Neuronal stem cell (in vitro differentiated cells): Measurements from ENCODE around the gene NAP1L1.

Experiments
- DNase-seq: peaks from one replicate; pipeline ENCODE4 v3.0.0-alpha.2; 2013; ENCODE audit warnings: low spot score
- H2AFZ ChIP-seq: one replicate; pipeline ENCODE4 v1.6.1; 2013; ENCODE audit warnings: mild to moderate bottlenecking, low read length, inconsistent platforms
- H2AK5ac ChIP-seq: 2 replicates; pipeline ENCODE4 v1.6.1; 2013; ENCODE audit warnings: low read depth, mild to moderate bottlenecking, inconsistent platforms, low read length, moderate library complexity, mixed read lengths
- H2BK120ac ChIP-seq: 2 replicates; pipeline ENCODE4 v1.6.1; 2013; ENCODE audit warnings: low read depth, mild to moderate bottlenecking, inconsistent platforms, low read length, moderate library complexity, mixed read lengths
- H2BK12ac ChIP-seq: one replicate; pipeline ENCODE4 v1.6.1; 2013; ENCODE audit warnings: low read length, inconsistent platforms
- H2BK15ac ChIP-seq: 2 replicates; pipeline ENCODE4 v1.6.1; 2013; ENCODE audit warnings: mild to moderate bottlenecking, low read length, inconsistent platforms, mixed read lengths
- H2BK5ac ChIP-seq: one replicate; pipeline ENCODE4 v1.6.1; 2013; ENCODE audit warnings: inconsistent platforms, mild to moderate bottlenecking, low read length, moderate library complexity
- H3K14ac ChIP-seq: one replicate; pipeline ENCODE4 v1.6.1; 2013; ENCODE audit warnings: low read length, inconsistent platforms
- H3K18ac ChIP-seq: 2 replicates; pipeline ENCODE4 v1.6.1; 2013; ENCODE audit warnings: low read length, inconsistent platforms
- H3K23ac ChIP-seq: 2 replicates; pipeline ENCODE4 v1.6.1; 2013; ENCODE audit warnings: low read depth, mild to moderate bottlenecking, mixed read lengths, low read length, inconsistent platforms; ENCODE audit not compliant: poor library complexity
- H3K27ac ChIP-seq: replicated peaks from 3 replicates; pipeline ENCODE4 v1.5.1; 2013; ENCODE audit warnings: low read length, inconsistent platforms
- H3K27me3 ChIP-seq, 3 experiments: 2 replicates each; pipeline ENCODE4 v1.6.1; 2013; ENCODE audit warnings: low read length in 3 of 3, mild to moderate bottlenecking in 2 of 3, inconsistent platforms in 1 of 3, low read depth in 1 of 3, mixed read lengths in 1 of 3, moderate library complexity in 1 of 3; ENCODE audit not compliant: control insufficient read depth in 3 of 3, insufficient read depth in 3 of 3
- H3K36me3 ChIP-seq, 2 donors: replicated peaks in 1 of 2; 2 replicates each; pipeline ENCODE4 v1.6.1; 2013; ENCODE audit warnings: low read length in 2 of 2; ENCODE audit not compliant: control insufficient read depth in 2 of 2, insufficient read depth in 2 of 2
- H3K4ac ChIP-seq: 2 replicates; pipeline ENCODE4 v1.6.1; 2013; ENCODE audit warnings: inconsistent platforms, mild to moderate bottlenecking, low read length, moderate library complexity
- H3K4me1 ChIP-seq, 2 donors: 1 replicate in 1 of 2; 2 replicates in 1 of 2; pipeline ENCODE4 v1.6.1; 2013; ENCODE audit warnings: low read length in 2 of 2, low read depth in 1 of 2; ENCODE audit not compliant: control insufficient read depth in 2 of 2, insufficient read depth in 1 of 2
- H3K4me2 ChIP-seq: one replicate; pipeline ENCODE4 v1.6.1; 2013; ENCODE audit warnings: mild to moderate bottlenecking, low read length, inconsistent platforms; ENCODE audit not compliant: insufficient read depth, poor library complexity, severe bottlenecking
- H3K4me3 ChIP-seq, 2 donors: 2 replicates each; pipeline ENCODE4 v1.5.1; 2013; ENCODE audit warnings: low read length in 2 of 2, mild to moderate bottlenecking in 2 of 2, inconsistent platforms in 1 of 2, moderate library complexity in 1 of 2
- H3K79me1 ChIP-seq: one replicate; pipeline ENCODE4 v1.6.1; 2013; ENCODE audit warnings: low read depth, mild to moderate bottlenecking, inconsistent platforms, low read length, moderate library complexity
- H3K9ac ChIP-seq: one replicate; pipeline ENCODE4 v1.6.1; 2013; ENCODE audit warnings: mild to moderate bottlenecking, low read depth, low read length, inconsistent platforms; ENCODE audit not compliant: poor library complexity
- H3K9me3 ChIP-seq, 2 donors: replicated peaks in 1 of 2; 2 replicates each; pipeline versions ENCODE3 to v1.6.1; 2013; ENCODE audit warnings: low read length in 2 of 2, mild to moderate bottlenecking in 2 of 2, inconsistent platforms in 1 of 2, low read depth in 1 of 2, mixed read lengths in 1 of 2, moderate library complexity in 1 of 2; ENCODE audit not compliant: control insufficient read depth in 2 of 2, insufficient read depth in 1 of 2
- H4K8ac ChIP-seq: one replicate; pipeline ENCODE4 v1.6.1; 2013; ENCODE audit warnings: low read depth, mild to moderate bottlenecking, inconsistent platforms, low read length, moderate library complexity
- H4K91ac ChIP-seq: one replicate; pipeline ENCODE4 v1.6.1; 2013; ENCODE audit warnings: low read length, low read depth, mild to moderate bottlenecking, inconsistent platforms; ENCODE audit not compliant: poor library complexity
- WGBS, 2 donors: extraction: QIAGEN DNeasy Blood & Tissue Kit; methylation state at CpG; one replicate each; pipeline ENCODE4 v1.1.7; 2013; ENCODE audit warnings: missing lambda C conversion rate in 2 of 2, mixed read lengths in 1 of 2; ENCODE audit not compliant: insufficient read length in 2 of 2, insufficient replicate concordance in 1 of 2; ENCODE audit errors: extremely low coverage in 2 of 2; 5-methylcytosine and 5-hydroxymethylcytosine counted together

Gene NAP1L1

GRCh38 chr12:76123259-76124212 lies 39.1 kb upstream of the NAP1L1 start:
- Histone ChIP-seq H2BK5ac (no peak overlapping the region), H3K27ac (no peak overlapping the region), H2BK15ac (no peak overlapping the region), H3K36me3 (no peaks in the 10 kb centered on the region), H3K14ac (no peak overlapping the region), H2BK120ac (no peak overlapping the region), H3K18ac (no peak overlapping the region), H3K4me3 (no peak overlapping the region), H3K4me1 (no peaks in the 10 kb centered on the region), H3K4me2 (no peak overlapping the region), H3K9me3 (no peaks in the 10 kb centered on the region), H3K9ac (no peak overlapping the region), H2BK12ac (no peak overlapping the region), H3K4ac (no peak overlapping the region), H3K23ac (no peak overlapping the region), H3K79me1 (no peaks in the 10 kb centered on the region), H2AFZ (no peak overlapping the region), H2AK5ac (no peak overlapping the region), H4K8ac (no peak overlapping the region), H3K27me3 (no peaks in the 10 kb centered on the region), H4K91ac (no peak overlapping the region)
- no peak for DNase-seq
- no CpG with 5 or more reads among the region's 4 CpGs for WGBS, 2 donors

- H3K9me3 ChIP-seq: no peaks in the 10 kb centered on the region
- no peaks in the 10 kb centered on the region for H3K4me1 ChIP-seq
- H2BK120ac ChIP-seq: no peak overlapping the region
- H3K4me3 ChIP-seq: no peak overlapping the region
- no peaks in the 10 kb centered on the region for H3K36me3 ChIP-seq
- no CpG with 5 or more reads among the region's 6 CpGs for WGBS, 2 donors
- no peak for DNase-seq
- H4K91ac ChIP-seq: no peak overlapping the region
- H3K9ac ChIP-seq: no peak overlapping the region
- no peak overlapping the region for H2AFZ ChIP-seq
- no peaks in the 10 kb centered on the region for H3K79me1 ChIP-seq
- no peak overlapping the region for H3K27ac ChIP-seq
- H3K4me2 ChIP-seq: no peak overlapping the region
- H3K27me3 ChIP-seq: no peaks in the 10 kb centered on the region
- H4K8ac ChIP-seq: no peak overlapping the region
- no peak overlapping the region for H2AK5ac ChIP-seq
- H3K18ac ChIP-seq: no peak overlapping the region
- H3K14ac ChIP-seq: no peak overlapping the region
- no peak overlapping the region for H3K4ac ChIP-seq
- H2BK15ac ChIP-seq: no peak overlapping the region
- no peak overlapping the region for H3K23ac ChIP-seq
- no peak overlapping the region for H2BK12ac ChIP-seq
- H2BK5ac ChIP-seq: no peak overlapping the region
Observed at GRCh38 chr12:76119887-76120286, 35.4 kb upstream of the NAP1L1 start.

- H2BK120ac ChIP-seq: no peak overlapping the region
- H3K27me3 ChIP-seq: no peaks in the 10 kb centered on the region
- no peak overlapping the region for H4K91ac ChIP-seq
- no peak overlapping the region for H2AFZ ChIP-seq
- no peak overlapping the region for H3K9ac ChIP-seq
- no peak overlapping the region for H3K4me3 ChIP-seq
- no peak overlapping the region for H3K18ac ChIP-seq
- H3K9me3 ChIP-seq: no peaks in the 10 kb centered on the region
- no peak for DNase-seq
- no peak overlapping the region for H3K14ac ChIP-seq
- no peaks in the 10 kb centered on the region for H3K79me1 ChIP-seq
- H3K4me2 ChIP-seq: no peak overlapping the region
- no peak overlapping the region for H2AK5ac ChIP-seq
- no peak overlapping the region for H3K27ac ChIP-seq
- no peaks in the 10 kb centered on the region for H3K36me3 ChIP-seq
- no peak overlapping the region for H2BK12ac ChIP-seq
- no peak overlapping the region for H3K23ac ChIP-seq
- no CpG with 5 or more reads among the region's 2 CpGs for WGBS, 2 donors
- no peak overlapping the region for H2BK5ac ChIP-seq
- no peak overlapping the region for H2BK15ac ChIP-seq
- no peak overlapping the region for H3K4ac ChIP-seq
- no peaks in the 10 kb centered on the region for H3K4me1 ChIP-seq
- H4K8ac ChIP-seq: no peak overlapping the region
Observed at GRCh38 chr12:76117751-76118150, 33.3 kb upstream of the NAP1L1 start.

- Histone ChIP-seq H3K9ac (no peak overlapping the region), H3K18ac (no peak overlapping the region), H4K8ac (no peak overlapping the region), H3K9me3 (no peaks in the 10 kb centered on the region), H2BK15ac (no peak overlapping the region), H2BK5ac (no peak overlapping the region), H3K4me3 (no peak overlapping the region), H2BK120ac (no peak overlapping the region), H4K91ac (no peak overlapping the region), H2AFZ (no peak overlapping the region), H3K4ac (no peak overlapping the region), H2AK5ac (no peak overlapping the region), H3K27me3 (no peaks in the 10 kb centered on the region), H3K4me1 (no peaks in the 10 kb centered on the region), H3K27ac (no peak overlapping the region), H3K23ac (no peak overlapping the region), H2BK12ac (no peak overlapping the region), H3K79me1 (no peaks in the 10 kb centered on the region), H3K14ac (no peak overlapping the region), H3K4me2 (no peak overlapping the region), H3K36me3 (no peaks in the 10 kb centered on the region)
- DNase-seq: no peak
- WGBS, 2 donors: no CpG with 5 or more reads among the region's 3 CpGs
Observed at GRCh38 chr12:76117067-76117691, 32.7 kb upstream of the NAP1L1 start.
